ENCODE measurements around the gene TENM3.

DNA sequence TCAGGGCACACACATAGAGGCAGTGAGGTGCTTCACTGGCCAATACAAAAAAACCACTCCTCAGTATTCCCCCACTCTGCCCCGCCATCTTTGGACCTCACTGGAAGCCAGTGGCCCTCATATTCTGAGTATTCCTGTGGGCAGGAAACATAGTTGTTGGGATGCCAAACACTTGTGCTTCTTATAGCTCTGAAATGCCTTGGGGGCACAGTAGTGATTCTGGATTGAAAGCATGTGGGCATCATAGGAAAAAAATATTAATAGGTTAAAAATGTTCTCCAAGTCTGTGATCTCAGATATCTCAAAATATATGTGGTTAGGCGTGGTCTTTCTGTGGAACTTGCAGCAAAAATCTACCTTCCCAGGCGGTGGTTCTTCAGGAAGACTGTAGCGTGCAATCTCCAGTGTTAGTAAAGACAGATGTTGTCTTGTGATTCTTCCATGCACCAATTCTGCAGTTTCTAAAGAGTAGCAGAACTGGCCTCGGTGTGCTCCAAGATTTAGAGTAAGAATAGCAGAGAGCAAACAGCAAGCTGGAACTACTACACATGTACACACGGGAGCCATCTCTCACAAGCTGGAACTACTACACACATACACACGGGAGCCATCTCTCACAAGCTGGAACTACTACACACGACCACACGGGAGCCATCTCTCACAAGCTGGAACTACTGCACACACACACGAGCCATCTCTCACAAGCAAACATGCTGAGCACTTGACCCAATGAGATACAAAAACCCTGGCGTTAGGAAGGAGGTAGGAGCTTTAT, 8.0 kb upstream of the TENM3 start:
- TF ChIP-seq ZNF114 (tag by site-specific recombination; IDR thresholded peaks at IDR 0.05) (no peak), CTCF (tag by site-specific recombination; IDR thresholded peaks at IDR 0.05) (no peak)
- TF ChIP-seq, protein P1, sequence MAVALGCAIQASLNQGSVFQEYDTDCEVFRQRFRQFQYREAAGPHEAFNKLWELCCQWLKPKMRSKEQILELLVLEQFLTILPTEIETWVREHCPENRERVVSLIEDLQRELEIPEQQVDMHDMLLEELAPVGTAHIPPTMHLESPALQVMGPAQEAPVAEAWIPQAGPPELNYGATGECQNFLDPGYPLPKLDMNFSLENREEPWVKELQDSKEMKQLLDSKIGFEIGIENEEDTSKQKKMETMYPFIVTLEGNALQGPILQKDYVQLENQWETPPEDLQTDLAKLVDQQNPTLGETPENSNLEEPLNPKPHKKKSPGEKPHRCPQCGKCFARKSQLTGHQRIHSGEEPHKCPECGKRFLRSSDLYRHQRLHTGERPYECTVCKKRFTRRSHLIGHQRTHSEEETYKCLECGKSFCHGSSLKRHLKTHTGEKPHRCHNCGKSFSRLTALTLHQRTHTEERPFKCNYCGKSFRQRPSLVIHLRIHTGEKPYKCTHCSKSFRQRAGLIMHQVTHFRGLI (tag by site-specific recombination; IDR thresholded peaks at IDR 0.05) = no peak
- TF ChIP-seq, protein P2, sequence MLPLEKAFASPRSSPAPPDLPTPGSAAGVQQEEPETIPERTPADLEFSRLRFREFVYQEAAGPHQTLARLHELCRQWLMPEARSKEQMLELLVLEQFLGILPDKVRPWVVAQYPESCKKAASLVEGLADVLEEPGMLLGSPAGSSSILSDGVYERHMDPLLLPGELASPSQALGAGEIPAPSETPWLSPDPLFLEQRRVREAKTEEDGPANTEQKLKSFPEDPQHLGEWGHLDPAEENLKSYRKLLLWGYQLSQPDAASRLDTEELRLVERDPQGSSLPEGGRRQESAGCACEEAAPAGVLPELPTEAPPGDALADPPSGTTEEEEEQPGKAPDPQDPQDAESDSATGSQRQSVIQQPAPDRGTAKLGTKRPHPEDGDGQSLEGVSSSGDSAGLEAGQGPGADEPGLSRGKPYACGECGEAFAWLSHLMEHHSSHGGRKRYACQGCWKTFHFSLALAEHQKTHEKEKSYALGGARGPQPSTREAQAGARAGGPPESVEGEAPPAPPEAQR (tag by site-specific recombination; IDR thresholded peaks at IDR 0.05) = no peak
